Liver (tissue), 9 donors: ENCODE measurements around the gene MKS1. TPM values are rescaled to one million over a fixed set of nuclear protein-coding genes. Genes with fewer than 3 reads are reported as not detected.

Source experiments
- DNase-seq: peaks from one replicate; pipeline ENCODE4 v3.0.0-alpha.2; 2017; ENCODE audit warnings: low spot score
- H3K27ac ChIP-seq, 2 donors: one replicate each; pipeline ENCODE4 v1.7.0; 2013; ENCODE audit warnings: inconsistent platforms in 2 of 2, low read length in 2 of 2, control low read depth in 1 of 2, low read depth in 1 of 2, mild to moderate bottlenecking in 1 of 2
- H3K27me3 ChIP-seq, 4 donors: one replicate each; pipeline versions ENCODE4 v1.6.1 to v1.7.0; 2013; ENCODE audit warnings: low read length in 3 of 4, inconsistent platforms in 1 of 4, mild to moderate bottlenecking in 1 of 4, moderate library complexity in 1 of 4; ENCODE audit not compliant: control insufficient read depth in 4 of 4, insufficient read depth in 4 of 4
- H3K36me3 ChIP-seq, 4 donors: one replicate each; pipeline versions ENCODE4 v1.6.1 to v1.7.0; 2013; ENCODE audit warnings: low read length in 3 of 4, mild to moderate bottlenecking in 3 of 4, low read depth in 1 of 4, moderate library complexity in 1 of 4; ENCODE audit not compliant: control insufficient read depth in 4 of 4, insufficient read depth in 3 of 4
- H3K4me1 ChIP-seq, 4 donors: one replicate each; pipeline versions ENCODE4 v1.6.1 to v1.7.0; 2013; ENCODE audit warnings: low read length in 3 of 4, mild to moderate bottlenecking in 3 of 4, moderate library complexity in 1 of 4; ENCODE audit not compliant: control insufficient read depth in 4 of 4, insufficient read depth in 4 of 4
- H3K4me3 ChIP-seq, 3 donors: one replicate each; pipeline versions ENCODE4 v1.6.1 to v1.7.0; 2013; ENCODE audit warnings: low read length in 3 of 3, control low read depth in 1 of 3, low read depth in 1 of 3, mild to moderate bottlenecking in 1 of 3
- H3K9ac ChIP-seq, 2 donors: one replicate each; pipeline ENCODE4 v1.7.0; 2013; ENCODE audit warnings: low read length in 2 of 2, mild to moderate bottlenecking in 2 of 2, moderate library complexity in 2 of 2, control low read depth in 1 of 2, low read depth in 1 of 2
- H3K9me3 ChIP-seq, 4 donors: one replicate each; pipeline versions ENCODE4 v1.6.1 to v1.7.0; 2013; ENCODE audit warnings: low read length in 3 of 4; ENCODE audit not compliant: control insufficient read depth in 4 of 4
- EGR1 ChIP-seq, 2 donors: IDR thresholded peaks; 2 replicates each; pipeline ENCODE4 v1.6.1; 2016 to 2018; ENCODE audit warnings: antibody characterized with exemption in 2 of 2, low read depth in 2 of 2
- FOXA1 ChIP-seq: IDR thresholded peaks from 2 replicates; pipeline ENCODE4 v1.6.1; 2016; ENCODE audit warnings: antibody characterized with exemption
- FOXA2 ChIP-seq: IDR thresholded peaks from 2 replicates; pipeline ENCODE4 v1.6.1; 2016; ENCODE audit warnings: antibody characterized with exemption
- GABPA ChIP-seq, 2 donors: IDR thresholded peaks in 1 of 2; conservative IDR thresholded peaks in 1 of 2; 2 replicates each; pipeline ENCODE4 v1.6.1; 2016; ENCODE audit warnings: antibody characterized with exemption in 2 of 2, mild to moderate bottlenecking in 1 of 2, moderate library complexity in 1 of 2
- HNF4A ChIP-seq, 2 donors: conservative IDR thresholded peaks; 2 replicates each; pipeline ENCODE4 v1.6.1; 2016; ENCODE audit warnings: antibody characterized with exemption in 2 of 2, mild to moderate bottlenecking in 2 of 2
- HNF4G ChIP-seq: IDR thresholded peaks from 2 replicates; pipeline ENCODE4 v1.6.1; 2016; ENCODE audit warnings: antibody characterized with exemption
- JUND ChIP-seq, 2 donors: IDR thresholded peaks; 2 replicates each; pipeline ENCODE4 v1.6.1; 2016; ENCODE audit warnings: antibody characterized with exemption in 2 of 2
- RAD21 ChIP-seq, 2 donors: IDR thresholded peaks; 2 replicates each; pipeline ENCODE4 v1.6.1; 2016; ENCODE audit warnings: antibody characterized with exemption in 2 of 2, mild to moderate bottlenecking in 2 of 2
- RXRA ChIP-seq, 2 donors: IDR thresholded peaks; 2 replicates each; pipeline ENCODE4 v1.6.1; 2017 to 2018; ENCODE audit warnings: antibody characterized with exemption in 2 of 2, mild to moderate bottlenecking in 1 of 2
- SP1 ChIP-seq: IDR thresholded peaks from 2 replicates; pipeline ENCODE4 v1.6.1; 2018; ENCODE audit warnings: antibody characterized with exemption, mild to moderate bottlenecking
- TAF1 ChIP-seq: conservative IDR thresholded peaks from 2 replicates; pipeline ENCODE4 v1.6.1; 2016; ENCODE audit warnings: antibody characterized with exemption, mild to moderate bottlenecking
- YY1 ChIP-seq: IDR thresholded peaks from 2 replicates; pipeline ENCODE4 v1.6.1; 2016; ENCODE audit warnings: antibody characterized with exemption, mild to moderate bottlenecking
- WGBS: extraction: QIAGEN DNeasy Blood & Tissue Kit; methylation state at CpG from one replicate; pipeline ENCODE4 v1.1.7; 2013; 5-methylcytosine and 5-hydroxymethylcytosine counted together
- polyA plus RNA-seq, 2 donors: library from polyadenylated mRNA; stranded (reverse) in 1 of 2; unstranded in 1 of 2; fragments of 200-250 nt in 1 of 2; fragments of >200 nt in 1 of 2; fragmentation: Nextera tagmentation in 1 of 2; extraction: Ambion mirVana in 1 of 2; gene quantifications; one replicate each; pipeline versions ENCODE4 v1.2.1 to v1.2.3, GENCODE V29; 2013 to 2015
- total RNA-seq, 2 donors: library from RNA; depleted of rRNA; stranded (reverse); fragments of >200 nt; gene quantifications; one replicate each; pipeline ENCODE4 v1.2.3, GENCODE V29; 2014
- TF ChIP-seq, protein P1 (sequence below): IDR thresholded peaks from 2 replicates; pipeline ENCODE4 v1.6.1; 2016; ENCODE audit warnings: antibody characterized with exemption
- TF ChIP-seq, protein P2 (sequence below): IDR thresholded peaks from 2 replicates; pipeline ENCODE4 v1.6.1; 2016; ENCODE audit warnings: antibody characterized with exemption
- TF ChIP-seq, protein P3 (sequence below): IDR thresholded peaks from 2 replicates; pipeline ENCODE4 v1.6.1; 2016; ENCODE audit warnings: antibody characterized with exemption, mild to moderate bottlenecking
- TF ChIP-seq, protein P4 (sequence below): fragments of 150-350 bp; IDR thresholded peaks from 2 replicates; pipeline ENCODE4 v1.5.1; 2017; ENCODE audit warnings: improper control_type of control experiment, low read depth, low read length; ENCODE audit not compliant: missing input control
- donor health status: healthy.
- donor health status: healthy.
- donor health status: healthy.
- donor health status: healthy.
- donor health status: healthy.

MKS1 gene
- total and polyA plus RNA-seq, 4 donors: 4.4 to 7.9 (median 5.1) TPM

DNA sequence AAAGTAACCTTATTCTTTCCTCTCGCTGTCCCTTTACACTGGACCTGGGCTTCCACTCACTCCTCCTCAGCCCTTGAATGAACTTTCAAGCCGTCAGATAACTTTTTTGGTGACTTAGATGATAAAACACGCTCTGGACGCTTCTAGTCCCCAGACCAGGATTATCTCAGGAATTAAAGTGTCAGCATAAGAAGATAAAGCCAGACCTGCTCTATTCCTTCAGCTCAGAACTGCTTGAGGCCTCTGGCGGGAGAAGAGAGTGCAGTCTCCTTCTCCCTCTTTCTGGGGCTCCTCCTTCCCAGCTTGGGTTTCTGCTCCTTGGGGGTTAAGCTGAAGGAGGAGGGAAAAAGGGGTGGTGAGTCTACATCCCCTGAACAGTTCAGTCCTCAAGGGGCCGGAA is 25.9 kb upstream of the MKS1 start (continued):
- TF ChIP-seq, protein P1, sequence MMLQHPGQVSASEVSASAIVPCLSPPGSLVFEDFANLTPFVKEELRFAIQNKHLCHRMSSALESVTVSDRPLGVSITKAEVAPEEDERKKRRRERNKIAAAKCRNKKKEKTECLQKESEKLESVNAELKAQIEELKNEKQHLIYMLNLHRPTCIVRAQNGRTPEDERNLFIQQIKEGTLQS: no peak
- no peak for TF ChIP-seq SP1
- no peak for TF ChIP-seq YY1
- TF ChIP-seq, protein P2, sequence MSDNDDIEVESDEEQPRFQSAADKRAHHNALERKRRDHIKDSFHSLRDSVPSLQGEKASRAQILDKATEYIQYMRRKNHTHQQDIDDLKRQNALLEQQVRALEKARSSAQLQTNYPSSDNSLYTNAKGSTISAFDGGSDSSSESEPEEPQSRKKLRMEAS: no peak
- TF ChIP-seq RAD21 (IDR thresholded peaks at IDR 0.05): no peak

DNA sequence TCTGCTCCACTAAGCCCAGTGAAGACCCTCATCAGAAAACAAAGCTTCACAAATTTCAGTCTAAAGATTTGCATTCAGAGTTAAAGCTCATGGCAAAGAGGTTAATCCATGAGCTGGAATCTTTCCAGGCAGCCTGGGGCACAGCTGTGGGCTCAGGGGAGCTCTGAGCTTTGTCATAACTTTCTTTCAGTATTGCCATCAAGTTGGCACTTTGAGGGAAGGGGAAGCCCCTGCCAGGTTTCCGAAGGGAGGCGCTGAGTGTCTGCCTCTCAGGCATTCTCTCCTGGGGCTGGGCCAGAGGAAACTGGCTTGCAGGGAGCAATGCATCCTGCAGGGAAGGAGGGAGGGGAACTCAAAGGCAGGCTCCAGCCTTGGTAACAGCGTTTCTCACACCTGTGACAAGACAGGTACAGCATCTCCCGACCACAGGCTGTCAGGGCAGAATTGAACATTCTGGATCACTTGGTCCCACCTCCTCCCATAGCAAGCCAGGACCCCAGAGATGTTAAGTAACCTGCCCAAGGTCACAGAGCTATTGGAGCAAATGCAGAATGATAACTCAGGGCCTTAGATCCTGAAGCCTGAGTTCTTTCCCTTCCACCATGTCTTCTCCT is 23.2 kb upstream of the MKS1 start:
- no peak for DNase-seq
- Histone ChIP-seq H3K27me3 (peaks cover 0 to 4% (median 1%) of the 10 kb centered on the region in 4 donors), H3K9ac (no peak overlapping the region), H3K9me3 (no peaks in the 10 kb centered on the region), H3K27ac (no peak overlapping the region), H3K4me1 (no peaks in the 10 kb centered on the region), H3K4me3 (no peak overlapping the region), H3K36me3 (no peaks in the 10 kb centered on the region)
- 16% methylated on average over 4 of the region's 4 CpGs for WGBS
- no peak for TF ChIP-seq HNF4A (conservative IDR thresholded peaks at IDR 0.05)
- no peak for TF ChIP-seq FOXA1
- TF ChIP-seq, protein P1: no peak
- TF ChIP-seq HNF4G: no peak
- no peak for TF ChIP-seq TAF1
- TF ChIP-seq, protein P2: no peak
- TF ChIP-seq RXRA (IDR thresholded peaks at IDR 0.05): no peak
- TF ChIP-seq EGR1 (IDR thresholded peaks at IDR 0.05; ENCODE audit: low read depth in 2 of 2): no peak
- no peak for TF ChIP-seq GABPA (IDR thresholded peaks at IDR 0.05 in 1 of 2, conservative IDR thresholded peaks at IDR 0.05 in 1 of 2)
- TF ChIP-seq, protein P3, sequence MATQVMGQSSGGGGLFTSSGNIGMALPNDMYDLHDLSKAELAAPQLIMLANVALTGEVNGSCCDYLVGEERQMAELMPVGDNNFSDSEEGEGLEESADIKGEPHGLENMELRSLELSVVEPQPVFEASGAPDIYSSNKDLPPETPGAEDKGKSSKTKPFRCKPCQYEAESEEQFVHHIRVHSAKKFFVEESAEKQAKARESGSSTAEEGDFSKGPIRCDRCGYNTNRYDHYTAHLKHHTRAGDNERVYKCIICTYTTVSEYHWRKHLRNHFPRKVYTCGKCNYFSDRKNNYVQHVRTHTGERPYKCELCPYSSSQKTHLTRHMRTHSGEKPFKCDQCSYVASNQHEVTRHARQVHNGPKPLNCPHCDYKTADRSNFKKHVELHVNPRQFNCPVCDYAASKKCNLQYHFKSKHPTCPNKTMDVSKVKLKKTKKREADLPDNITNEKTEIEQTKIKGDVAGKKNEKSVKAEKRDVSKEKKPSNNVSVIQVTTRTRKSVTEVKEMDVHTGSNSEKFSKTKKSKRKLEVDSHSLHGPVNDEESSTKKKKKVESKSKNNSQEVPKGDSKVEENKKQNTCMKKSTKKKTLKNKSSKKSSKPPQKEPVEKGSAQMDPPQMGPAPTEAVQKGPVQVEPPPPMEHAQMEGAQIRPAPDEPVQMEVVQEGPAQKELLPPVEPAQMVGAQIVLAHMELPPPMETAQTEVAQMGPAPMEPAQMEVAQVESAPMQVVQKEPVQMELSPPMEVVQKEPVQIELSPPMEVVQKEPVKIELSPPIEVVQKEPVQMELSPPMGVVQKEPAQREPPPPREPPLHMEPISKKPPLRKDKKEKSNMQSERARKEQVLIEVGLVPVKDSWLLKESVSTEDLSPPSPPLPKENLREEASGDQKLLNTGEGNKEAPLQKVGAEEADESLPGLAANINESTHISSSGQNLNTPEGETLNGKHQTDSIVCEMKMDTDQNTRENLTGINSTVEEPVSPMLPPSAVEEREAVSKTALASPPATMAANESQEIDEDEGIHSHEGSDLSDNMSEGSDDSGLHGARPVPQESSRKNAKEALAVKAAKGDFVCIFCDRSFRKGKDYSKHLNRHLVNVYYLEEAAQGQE: no peak
- TF ChIP-seq FOXA2: no peak
- TF ChIP-seq JUND (IDR thresholded peaks at IDR 0.05): no peak
- TF ChIP-seq, protein P4, sequence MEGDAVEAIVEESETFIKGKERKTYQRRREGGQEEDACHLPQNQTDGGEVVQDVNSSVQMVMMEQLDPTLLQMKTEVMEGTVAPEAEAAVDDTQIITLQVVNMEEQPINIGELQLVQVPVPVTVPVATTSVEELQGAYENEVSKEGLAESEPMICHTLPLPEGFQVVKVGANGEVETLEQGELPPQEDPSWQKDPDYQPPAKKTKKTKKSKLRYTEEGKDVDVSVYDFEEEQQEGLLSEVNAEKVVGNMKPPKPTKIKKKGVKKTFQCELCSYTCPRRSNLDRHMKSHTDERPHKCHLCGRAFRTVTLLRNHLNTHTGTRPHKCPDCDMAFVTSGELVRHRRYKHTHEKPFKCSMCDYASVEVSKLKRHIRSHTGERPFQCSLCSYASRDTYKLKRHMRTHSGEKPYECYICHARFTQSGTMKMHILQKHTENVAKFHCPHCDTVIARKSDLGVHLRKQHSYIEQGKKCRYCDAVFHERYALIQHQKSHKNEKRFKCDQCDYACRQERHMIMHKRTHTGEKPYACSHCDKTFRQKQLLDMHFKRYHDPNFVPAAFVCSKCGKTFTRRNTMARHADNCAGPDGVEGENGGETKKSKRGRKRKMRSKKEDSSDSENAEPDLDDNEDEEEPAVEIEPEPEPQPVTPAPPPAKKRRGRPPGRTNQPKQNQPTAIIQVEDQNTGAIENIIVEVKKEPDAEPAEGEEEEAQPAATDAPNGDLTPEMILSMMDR: no peak
- TF ChIP-seq YY1: no peak
